Measurements from ENCODE around the gene BTBD1.
"Not testable (repeated sequence)": the region's sequence is repeated elsewhere in the genome, so short reads cannot be mapped to it uniquely, and the experiment has no call there.

BTBD1 gene

GRCh38 chr15:83092309-83092976, 25.4 kb upstream of the BTBD1 start:
- DNase-seq = no peak

- not testable (repeated sequence) for DNase-seq
Measured at GRCh38 chr15:83091965-83092308, 24.9 kb upstream of the BTBD1 start.

GRCh38 chr15:83090465-83090864, 23.4 kb upstream of the BTBD1 start:
- DNase-seq = no peak

GRCh38 chr15:83088876-83089275, 21.8 kb upstream of the BTBD1 start:
- no peak for DNase-seq

- no peak for DNase-seq
Measured at GRCh38 chr15:83087576-83087975, 20.5 kb upstream of the BTBD1 start.

- not testable (repeated sequence) for DNase-seq
Measured at GRCh38 chr15:83085864-83086552, 19.0 kb upstream of the BTBD1 start.

- not testable (repeated sequence) for DNase-seq
Measured at GRCh38 chr15:83085461-83085860, 18.4 kb upstream of the BTBD1 start.

GRCh38 chr15:83082730-83083386, 15.8 kb upstream of the BTBD1 start:
- DNase-seq = no peak

GRCh38 chr15:83081256-83082014, 14.4 kb upstream of the BTBD1 start:
- DNase-seq = no peak

GRCh38 chr15:83078712-83079111, 11.7 kb upstream of the BTBD1 start:
- peak in 1 of 2 experiments; percentile 18 for DNase-seq

- DNase-seq = no peak
Measured at GRCh38 chr15:83077491-83078230, 10.6 kb upstream of the BTBD1 start.

- DNase-seq = peak; percentile 37 to 64
Measured at GRCh38 chr15:83069211-83069642, 2.2 kb upstream of the BTBD1 start.

- peak in 1 of 2 experiments; percentile 26 for DNase-seq
Measured at GRCh38 chr15:83068054-83068453, 1.0 kb upstream of the BTBD1 start.

GRCh38 chr15:83067638-83067962, 548 bp upstream of the BTBD1 start:
- DNase-seq = no peak

- DNase-seq = no peak
Measured at GRCh38 chr15:83066034-83066733, 868 bp downstream of the BTBD1 start.

- DNase-seq = peak in 1 of 2 experiments; percentile 13
Measured at GRCh38 chr15:83065431-83065830, 1.6 kb downstream of the BTBD1 start.

- DNase-seq = peak in 1 of 2 experiments; percentile 14
Measured at GRCh38 chr15:83064859-83065258, 2.2 kb downstream of the BTBD1 start.

GRCh38 chr15:83063551-83063950, 3.5 kb downstream of the BTBD1 start:
- DNase-seq = no peak

- DNase-seq = no peak
Measured at GRCh38 chr15:83062768-83063180, 4.3 kb downstream of the BTBD1 start.

- DNase-seq = peak in 1 of 2 experiments; percentile 42
Measured at GRCh38 chr15:83061680-83062079, 5.4 kb downstream of the BTBD1 start.

- no peak for DNase-seq
Measured at GRCh38 chr15:83057696-83058376, 9.2 kb downstream of the BTBD1 start.

Data from NCI-H524 (cell line).